H4 (cell line): ENCODE measurements around the gene NAPA. TPM values are rescaled to one million over a fixed set of nuclear protein-coding genes. Genes with fewer than 3 reads are reported as not detected.
"Not testable (repeated sequence)": the region's sequence is repeated elsewhere in the genome, so short reads cannot be mapped to it uniquely, and the experiment has no call there.

ENCODE experiments used
- DNase-seq: peaks from one replicate; pipeline ENCODE4 v3.0.0-alpha.2; 2015; ENCODE audit warnings: low spot score
- total RNA-seq: library from RNA; depleted of rRNA; stranded (reverse); fragments of >200 nt; shearing (Covaris generic); gene quantifications from 2 replicates; pipeline ENCODE4 v1.2.3, GENCODE V29; 2014

The NAPA gene
- total RNA-seq, 1 experiment from 2014 or later: 135 TPM

GRCh38 chr19:47486220-47486619 is 28.6 kb downstream of the NAPA start:
- not testable (repeated sequence) for DNase-seq

GRCh38 chr19:47485210-47485609 is 29.7 kb downstream of the NAPA start:
- no peak for DNase-seq

- DNase-seq: peak; percentile 90
These were observed 30.8 kb downstream of the NAPA start, which contains the start of gene KPTN for GRCh38 chr19:47483800-47484690. Gene KPTN (minus strand): TSS chr19:47484219. CDS start chr19:47484160, 59 bp downstream.

GRCh38 chr19:47483200-47483599 is 31.7 kb downstream of the NAPA start:
- no peak for DNase-seq

- no peak for DNase-seq
These were observed 33.3 kb downstream of the NAPA start for GRCh38 chr19:47481460-47482052.

- no peak for DNase-seq
These were observed 34.2 kb downstream of the NAPA start for GRCh38 chr19:47480658-47481057.

- DNase-seq: no peak
These were observed 35.0 kb downstream of the NAPA start for GRCh38 chr19:47479701-47480503.

- DNase-seq: no peak
These were observed 38.4 kb downstream of the NAPA start for GRCh38 chr19:47476438-47476972.

GRCh38 chr19:47475465-47475864 is 39.4 kb downstream of the NAPA start:
- no peak for DNase-seq

GRCh38 chr19:47473336-47473735 is 41.5 kb downstream of the NAPA start:
- DNase-seq: no peak

GRCh38 chr19:47471733-47472457 is 43.0 kb downstream of the NAPA start, which contains the start of gene SLC8A2:
Gene SLC8A2 (minus strand): TSS chr19:47471893. CDS start chr19:47466403, 5,490 bp downstream.
- DNase-seq: peak; percentile 62

GRCh38 chr19:47471381-47471732 is 43.5 kb downstream of the NAPA start:
- DNase-seq: no peak

GRCh38 chr19:47470447-47471195 is 44.2 kb downstream of the NAPA start:
- no peak for DNase-seq

GRCh38 chr19:47469719-47470118 is 45.1 kb downstream of the NAPA start:
- DNase-seq: no peak

GRCh38 chr19:47469363-47469700 is 45.5 kb downstream of the NAPA start:
- DNase-seq: no peak

- no peak for DNase-seq
These were observed 46.9 kb downstream of the NAPA start for GRCh38 chr19:47467914-47468313.

- DNase-seq: no peak
These were observed 48.9 kb downstream of the NAPA start for GRCh38 chr19:47465957-47466356.

- DNase-seq: no peak
These were observed 50.0 kb downstream of the NAPA start for GRCh38 chr19:47464675-47465419.

- no peak for DNase-seq
These were observed 53.0 kb downstream of the NAPA start for GRCh38 chr19:47461876-47462275.

- DNase-seq: no peak
These were observed 55.4 kb downstream of the NAPA start for GRCh38 chr19:47459477-47459876.
